BE2C (cell line): ENCODE data around the gene HUS1B.

ENCODE experiments used
- DNase-seq: peaks from one replicate; pipeline ENCODE4 v3.0.0-alpha.2; 2020
- H3K27me3 ChIP-seq: fragments of 250-450 bp; sonication (Bioruptor Pico); 2 replicates; pipeline ENCODE4 v1.5.1; 2020; ENCODE audit warnings: mild to moderate bottlenecking
- H3K36me3 ChIP-seq: fragments of 250-450 bp; sonication (Bioruptor Pico); 2 replicates; pipeline ENCODE4 v1.5.1; 2020; ENCODE audit warnings: mild to moderate bottlenecking
- H3K4me1 ChIP-seq: fragments of 250-450 bp; sonication (Bioruptor Pico); 2 replicates; pipeline ENCODE4 v1.5.1; 2020
- H3K4me3 ChIP-seq: 2 replicates; pipeline ENCODE4 v1.5.1; 2011; ENCODE audit warnings: low read depth, low read length
- H3K9me3 ChIP-seq: fragments of 250-450 bp; sonication (Bioruptor Pico); 2 replicates; pipeline ENCODE4 v1.5.1; 2020
- TF ChIP-seq, protein P1 (sequence below): IDR thresholded peaks from 2 replicates; pipeline ENCODE4 v1.5.1; 2012; ENCODE audit warnings: mild to moderate bottlenecking, low read depth, low read length

The HUS1B gene

DNA sequence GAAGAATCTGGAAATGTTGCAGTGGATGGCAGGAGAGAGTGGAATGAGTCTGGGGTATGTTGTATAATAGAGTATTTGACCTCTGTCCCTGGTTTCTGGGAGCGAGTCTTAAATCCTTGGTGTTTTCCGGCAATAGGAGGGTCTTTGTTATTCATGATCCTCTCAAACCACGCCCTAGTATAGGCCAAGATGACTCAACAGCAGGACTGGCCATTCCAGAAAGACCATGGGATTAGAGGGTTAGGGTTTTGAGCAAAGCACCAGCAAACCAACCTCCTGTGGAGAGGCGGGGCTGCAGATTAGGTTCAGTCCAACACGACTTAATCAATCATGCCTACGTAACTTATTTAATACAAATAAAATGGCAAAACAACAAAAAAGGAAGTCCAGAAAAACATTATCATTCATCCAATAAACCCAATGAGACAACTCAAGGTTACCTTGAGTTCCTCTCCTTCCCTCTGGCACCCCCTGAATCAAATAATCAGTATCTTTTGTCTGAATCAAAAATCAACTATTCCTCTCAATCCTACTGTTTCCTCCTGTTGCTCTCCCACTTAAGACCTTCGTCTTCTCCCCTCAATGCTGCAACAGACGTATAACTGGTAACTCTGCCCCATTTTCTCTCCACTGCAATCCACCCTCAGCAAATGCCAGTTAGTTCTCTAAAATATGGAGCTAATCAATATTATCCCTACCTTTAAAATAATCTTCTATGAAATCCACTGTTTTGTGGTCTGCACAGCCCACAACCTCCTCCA, 15.5 kb downstream of the HUS1B start:
- no peaks in the 10 kb centered on the region for H3K9me3 ChIP-seq
- H3K27me3 ChIP-seq, result no peaks in the 10 kb centered on the region
- H3K4me3 ChIP-seq, result no peak overlapping the region
- H3K36me3 ChIP-seq, result no peaks in the 10 kb centered on the region
- DNase-seq, result no peak
- TF ChIP-seq, protein P1, sequence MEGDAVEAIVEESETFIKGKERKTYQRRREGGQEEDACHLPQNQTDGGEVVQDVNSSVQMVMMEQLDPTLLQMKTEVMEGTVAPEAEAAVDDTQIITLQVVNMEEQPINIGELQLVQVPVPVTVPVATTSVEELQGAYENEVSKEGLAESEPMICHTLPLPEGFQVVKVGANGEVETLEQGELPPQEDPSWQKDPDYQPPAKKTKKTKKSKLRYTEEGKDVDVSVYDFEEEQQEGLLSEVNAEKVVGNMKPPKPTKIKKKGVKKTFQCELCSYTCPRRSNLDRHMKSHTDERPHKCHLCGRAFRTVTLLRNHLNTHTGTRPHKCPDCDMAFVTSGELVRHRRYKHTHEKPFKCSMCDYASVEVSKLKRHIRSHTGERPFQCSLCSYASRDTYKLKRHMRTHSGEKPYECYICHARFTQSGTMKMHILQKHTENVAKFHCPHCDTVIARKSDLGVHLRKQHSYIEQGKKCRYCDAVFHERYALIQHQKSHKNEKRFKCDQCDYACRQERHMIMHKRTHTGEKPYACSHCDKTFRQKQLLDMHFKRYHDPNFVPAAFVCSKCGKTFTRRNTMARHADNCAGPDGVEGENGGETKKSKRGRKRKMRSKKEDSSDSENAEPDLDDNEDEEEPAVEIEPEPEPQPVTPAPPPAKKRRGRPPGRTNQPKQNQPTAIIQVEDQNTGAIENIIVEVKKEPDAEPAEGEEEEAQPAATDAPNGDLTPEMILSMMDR, result no peak
- no peaks in the 10 kb centered on the region for H3K4me1 ChIP-seq

DNA sequence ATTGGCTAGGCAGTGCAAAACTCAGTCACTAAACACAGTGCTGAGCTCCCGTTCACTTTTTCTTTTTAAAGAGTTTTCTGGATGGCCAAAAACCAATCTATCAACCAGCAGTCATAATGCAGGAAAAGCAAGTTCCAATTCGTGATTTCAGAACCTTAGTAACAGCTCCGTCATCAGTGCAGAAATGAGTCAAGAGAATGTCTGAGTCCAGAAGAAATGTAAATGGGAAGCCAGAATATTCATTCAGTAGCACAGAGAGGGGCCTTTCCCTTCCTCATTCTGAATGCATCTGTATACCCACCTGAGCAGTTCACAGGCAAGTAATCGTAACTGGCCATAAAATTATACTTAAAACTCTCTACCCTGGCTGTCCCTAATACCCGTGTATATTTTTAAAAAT, 20.4 kb downstream of the HUS1B start:
- no peaks in the 10 kb centered on the region for H3K36me3 ChIP-seq
- no peaks in the 10 kb centered on the region for H3K4me1 ChIP-seq
- no peaks in the 10 kb centered on the region for H3K9me3 ChIP-seq
- TF ChIP-seq, protein P1, result no peak
- no peak overlapping the region for H3K4me3 ChIP-seq
- no peaks in the 10 kb centered on the region for H3K27me3 ChIP-seq
- no peak for DNase-seq

DNA sequence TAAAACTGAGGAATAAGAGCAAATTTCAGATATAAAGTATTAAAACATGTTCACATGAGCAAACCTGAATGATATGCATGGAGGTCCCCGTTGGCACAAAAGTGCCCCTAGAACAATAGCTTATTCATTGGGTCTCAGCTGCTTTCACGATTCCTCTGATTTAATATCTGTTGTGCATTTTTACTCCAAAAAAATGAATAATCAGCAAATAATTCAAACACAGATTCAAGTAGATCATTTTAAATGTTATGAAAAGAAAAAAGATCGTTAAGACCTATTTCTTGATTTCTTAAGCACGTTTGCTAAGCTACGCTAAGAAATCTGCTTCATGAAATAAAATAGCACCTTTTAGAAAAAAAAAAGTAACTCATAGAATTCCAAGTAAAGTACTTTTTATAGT, 21.7 kb downstream of the HUS1B start:
- H3K4me3 ChIP-seq, result no peak overlapping the region
- H3K27me3 ChIP-seq, result no peaks in the 10 kb centered on the region
- no peaks in the 10 kb centered on the region for H3K4me1 ChIP-seq
- H3K36me3 ChIP-seq, result no peaks in the 10 kb centered on the region
- TF ChIP-seq, protein P1, result no peak
- no peaks in the 10 kb centered on the region for H3K9me3 ChIP-seq
- DNase-seq, result no peak

DNA sequence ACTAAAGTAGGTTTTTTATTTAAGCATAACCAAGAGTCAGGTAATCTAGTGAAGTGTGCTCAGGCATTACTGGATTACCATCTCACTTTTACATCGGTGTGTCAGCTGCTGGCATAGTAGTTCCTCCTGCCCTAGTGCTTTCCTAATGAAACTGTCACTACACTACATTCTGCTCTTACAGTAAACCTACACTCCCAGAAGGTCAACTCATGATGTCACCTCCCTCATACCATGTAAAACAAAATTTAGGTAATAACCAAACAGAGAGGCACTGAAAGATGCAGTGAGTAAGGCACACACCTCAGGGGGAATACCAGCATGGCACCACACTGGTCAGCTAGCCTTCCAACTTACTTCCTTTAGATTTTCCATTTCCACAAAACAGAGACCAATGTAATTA, 23.3 kb downstream of the HUS1B start:
- Histone ChIP-seq H3K27me3 (no peaks in the 10 kb centered on the region), H3K4me1 (no peaks in the 10 kb centered on the region), H3K9me3 (no peaks in the 10 kb centered on the region), H3K36me3 (no peaks in the 10 kb centered on the region), H3K4me3 (no peak overlapping the region)
- TF ChIP-seq, protein P1, result no peak
- no peak for DNase-seq

DNA sequence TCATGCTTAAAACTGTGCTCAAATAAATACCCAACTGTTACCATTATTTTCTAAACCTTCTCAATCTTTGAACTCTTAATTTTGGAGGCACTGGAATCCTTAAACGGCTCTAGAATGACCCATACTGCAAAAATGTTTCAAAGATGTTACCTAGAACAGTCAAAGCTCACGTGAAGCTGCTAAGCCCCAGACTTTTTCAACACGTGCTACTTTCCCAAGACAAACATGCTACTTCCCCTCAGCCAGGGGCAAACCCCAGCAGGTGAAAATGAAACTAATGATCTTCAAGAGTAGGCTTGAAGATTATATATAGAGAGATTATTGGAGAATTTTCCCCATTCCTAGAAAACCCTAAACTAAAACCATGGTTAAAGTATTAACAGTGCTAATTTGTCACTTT, 28.1 kb downstream of the HUS1B start:
- Histone ChIP-seq H3K27me3 (no peaks in the 10 kb centered on the region), H3K4me1 (no peaks in the 10 kb centered on the region)
- DNase-seq, result no peak

DNA sequence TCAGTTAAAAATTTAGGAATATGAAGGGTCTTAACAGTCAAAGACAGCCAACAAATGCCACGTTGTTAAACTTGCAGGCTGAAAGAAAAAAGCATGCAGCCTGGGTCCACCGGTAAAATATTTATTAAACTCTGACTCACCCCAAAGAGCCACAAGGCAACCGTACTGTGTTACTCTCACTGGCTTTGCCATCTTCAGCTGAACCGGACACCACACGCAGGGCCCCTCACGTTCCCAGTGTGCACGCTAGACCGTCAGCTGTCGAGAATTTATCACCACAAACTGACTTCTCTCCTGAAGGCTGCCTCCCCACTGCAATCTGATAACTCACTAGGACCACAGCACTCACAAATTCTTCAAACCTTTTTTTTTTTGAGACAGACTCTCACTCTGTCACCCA, 30.7 kb downstream of the HUS1B start:
- Histone ChIP-seq H3K4me3 (no peak overlapping the region), H3K9me3 (no peaks in the 10 kb centered on the region), H3K4me1 (no peaks in the 10 kb centered on the region), H3K27me3 (no peaks in the 10 kb centered on the region), H3K36me3 (no peaks in the 10 kb centered on the region)
- TF ChIP-seq, protein P1, result no peak
- no peak for DNase-seq

More for the DNA sequence above, 28.1 kb downstream of the HUS1B start:
- Histone ChIP-seq H3K4me3 (no peak overlapping the region), H3K36me3 (no peaks in the 10 kb centered on the region), H3K9me3 (no peaks in the 10 kb centered on the region)
- TF ChIP-seq, protein P1, result no peak
